ENCODE data around the gene PEX11A.

GRCh38 chr15:89646416-89647141 is 44.0 kb downstream of the PEX11A start:
- TF ChIP-seq CTCF (conservative IDR thresholded peaks at IDR 0.05; ENCODE audit: low read length) (no peak), EZH2phosphoT487 (IDR thresholded peaks at IDR 0.05; ENCODE audit: borderline replicate concordance) (no peak)
